Stimulated activated CD8-positive, alpha-beta memory T cell treated with anti-CD3 and anti-CD28 coated beads, Interleukin-15, amount 100 ng/mL, for 24 hours (primary cell): ENCODE data around the gene ZNF248.

Experiments
- DNase-seq: peaks from one replicate; pipeline ENCODE4 v3.0.0-alpha.2; 2020; ENCODE audit warnings: low read depth

Gene ZNF248

DNA sequence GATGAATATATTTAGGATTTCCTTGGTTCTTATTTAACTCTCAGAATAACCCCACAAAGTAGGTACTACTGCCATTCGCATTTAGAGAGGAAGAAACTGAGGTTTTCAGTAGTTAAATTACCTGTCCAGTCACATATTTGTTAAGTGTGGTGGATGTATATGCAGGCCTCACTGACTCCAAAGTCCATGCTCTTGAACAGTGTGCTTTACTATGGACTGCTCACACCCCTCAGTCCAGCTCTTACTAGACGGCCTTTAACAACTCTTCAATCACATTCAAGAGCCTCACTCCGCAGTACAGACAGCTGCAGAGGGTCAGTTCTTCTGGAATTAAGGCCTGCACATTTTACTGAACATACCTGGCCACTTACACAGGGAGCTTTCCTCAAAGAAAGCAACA is 36.2 kb downstream of the ZNF248 start:
- DNase-seq, result no peak

- no peak for DNase-seq
These were observed 37.6 kb downstream of the ZNF248 start for GRCh38 chr10:37819797-37820196.

DNA sequence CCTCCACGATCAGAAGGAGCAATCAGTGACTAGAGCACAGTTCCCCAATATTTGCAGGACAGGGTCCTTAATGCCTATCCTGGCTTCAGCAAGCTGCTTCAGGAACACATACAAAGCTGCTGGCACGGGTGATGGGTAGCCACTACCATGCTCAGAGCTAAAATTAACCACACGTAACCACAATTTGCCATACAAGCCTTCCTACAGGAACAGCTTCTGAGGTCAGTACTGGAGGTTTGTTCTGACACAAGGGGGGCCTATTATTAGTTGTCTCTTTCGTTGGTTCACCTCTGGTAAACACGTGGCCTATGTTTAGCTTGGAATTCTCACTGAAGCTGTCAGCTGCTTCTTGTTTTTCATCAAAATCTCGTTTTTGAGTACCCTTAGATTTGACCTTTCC is 41.1 kb downstream of the ZNF248 start:
- DNase-seq, result no peak

DNA sequence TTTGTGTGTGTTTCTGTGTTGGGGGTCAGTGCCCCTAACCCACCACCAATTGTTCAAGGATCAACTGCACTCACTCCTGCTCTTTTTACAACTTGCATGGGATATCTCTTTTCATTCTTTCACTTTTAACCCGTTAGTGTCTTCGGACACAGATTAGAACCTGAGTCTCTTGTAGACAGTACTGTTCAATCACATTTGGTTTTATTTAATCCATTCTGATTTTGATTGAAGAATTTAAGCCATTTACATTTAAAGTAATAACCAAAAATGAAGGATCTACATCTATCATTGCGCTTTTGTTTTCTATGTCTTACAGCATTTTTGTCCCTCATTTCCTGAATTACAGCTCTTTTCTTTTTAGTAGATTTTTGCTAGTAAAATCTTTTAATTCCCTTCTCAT is 43.6 kb downstream of the ZNF248 start:
- DNase-seq, result no peak

DNA sequence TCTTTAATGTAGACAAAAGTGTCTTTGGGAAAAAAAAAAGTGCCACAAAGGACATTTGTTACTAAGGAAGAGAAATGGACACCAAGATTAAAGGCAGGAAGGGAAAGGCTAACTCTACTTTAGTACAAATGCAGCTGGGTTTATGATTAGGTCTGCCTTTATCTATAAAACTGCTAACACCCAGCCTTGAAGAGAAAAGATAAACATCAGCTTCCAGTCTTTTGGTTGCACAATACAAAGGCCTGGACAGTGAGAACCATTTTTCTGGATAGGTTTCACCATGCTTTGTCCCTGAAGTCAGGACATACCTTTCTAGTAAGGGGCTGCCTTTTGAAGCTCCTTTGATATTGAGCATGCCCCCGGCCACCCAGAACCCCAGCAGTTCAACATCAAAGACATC is 45.1 kb downstream of the ZNF248 start:
- DNase-seq, result no peak

DNA sequence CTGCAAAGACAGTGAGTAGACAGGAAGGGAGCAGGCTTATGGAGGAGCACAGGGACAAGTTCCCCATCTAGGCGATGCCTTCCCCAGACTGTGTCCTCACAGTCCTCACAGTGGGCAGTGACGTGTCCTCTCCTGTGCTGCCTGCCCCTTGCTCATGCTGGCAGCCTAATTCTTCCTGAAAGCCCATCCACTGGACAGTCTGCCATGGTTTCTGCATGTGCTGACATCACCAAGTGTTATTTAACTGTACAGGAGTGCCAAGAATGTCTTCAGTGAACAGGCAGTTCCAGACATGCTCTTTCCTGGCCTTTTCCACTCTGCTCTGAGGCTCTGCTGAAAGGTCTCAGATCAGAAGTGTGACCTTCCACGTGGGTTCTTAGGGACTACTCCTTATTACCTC is 54.1 kb downstream of the ZNF248 start:
- no peak for DNase-seq

DNA sequence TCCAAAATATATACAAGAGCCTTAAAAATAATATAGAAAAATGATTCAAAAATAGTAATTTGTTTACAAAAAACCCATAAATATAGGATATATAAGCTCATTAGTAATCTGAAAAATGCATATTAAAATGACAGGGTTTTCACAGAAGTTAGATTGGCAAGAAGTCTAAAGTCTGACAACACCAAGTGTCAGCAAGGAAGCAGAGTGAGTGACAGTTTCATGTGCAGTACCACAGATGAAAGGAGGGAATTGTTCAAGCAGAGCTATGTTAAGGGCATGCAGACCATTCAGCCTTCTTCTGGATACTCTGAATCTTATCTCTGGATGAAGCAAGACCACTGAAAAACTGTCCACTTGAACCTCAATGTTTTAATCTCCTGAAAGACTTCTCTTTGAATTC is 55.9 kb downstream of the ZNF248 start:
- DNase-seq, result no peak

DNA sequence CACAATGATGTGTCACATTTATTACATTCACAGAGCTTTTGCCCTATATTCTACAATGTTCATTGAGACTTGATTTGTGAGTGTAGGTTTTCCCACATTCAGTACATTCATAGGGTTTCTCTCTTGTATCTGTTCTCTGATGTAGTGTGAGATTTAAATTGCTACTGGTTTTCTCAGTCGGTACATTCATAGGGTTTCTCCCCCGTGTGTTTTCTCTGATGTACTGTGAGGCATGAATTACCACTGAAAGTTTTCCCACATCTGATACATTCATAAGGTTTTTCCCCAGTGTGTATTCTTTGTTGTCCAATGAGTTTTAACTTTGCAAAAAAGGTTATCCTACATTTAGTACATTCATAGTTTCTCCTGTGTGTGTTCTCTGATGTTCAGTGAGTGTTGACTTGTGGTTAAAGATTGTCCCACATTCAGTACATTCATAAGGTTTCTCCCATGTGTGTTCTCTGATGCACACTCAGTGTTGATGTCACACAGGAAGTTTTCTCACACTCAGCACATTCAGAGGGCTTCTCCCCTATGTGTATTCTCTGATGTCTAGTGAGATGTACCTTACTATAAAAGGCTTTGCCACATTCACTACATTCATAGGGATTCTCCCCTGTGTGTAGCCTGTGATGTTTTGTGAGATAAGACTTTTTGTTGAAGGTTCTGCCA is 63.0 kb downstream of the ZNF248 start:
- no peak for DNase-seq

DNA sequence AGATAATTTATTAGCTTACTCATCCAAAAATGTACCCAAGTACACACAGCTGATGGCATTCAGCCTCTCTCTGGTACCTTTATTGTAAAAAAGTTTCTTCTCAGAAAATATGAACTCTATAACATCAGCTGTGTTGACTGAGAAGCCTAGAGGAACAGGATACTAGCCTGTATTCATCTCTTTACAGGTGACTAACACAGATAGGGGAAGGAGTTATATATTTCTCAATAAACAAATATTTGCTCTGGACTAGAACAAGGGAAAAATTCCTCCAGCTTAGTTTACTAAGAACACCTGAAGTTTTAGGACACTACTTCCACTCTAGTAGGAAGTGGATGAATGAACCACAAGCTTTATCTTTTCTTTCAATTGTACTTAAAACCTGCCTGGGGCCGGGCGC is 67.8 kb downstream of the ZNF248 start:
- DNase-seq, result no peak

DNA sequence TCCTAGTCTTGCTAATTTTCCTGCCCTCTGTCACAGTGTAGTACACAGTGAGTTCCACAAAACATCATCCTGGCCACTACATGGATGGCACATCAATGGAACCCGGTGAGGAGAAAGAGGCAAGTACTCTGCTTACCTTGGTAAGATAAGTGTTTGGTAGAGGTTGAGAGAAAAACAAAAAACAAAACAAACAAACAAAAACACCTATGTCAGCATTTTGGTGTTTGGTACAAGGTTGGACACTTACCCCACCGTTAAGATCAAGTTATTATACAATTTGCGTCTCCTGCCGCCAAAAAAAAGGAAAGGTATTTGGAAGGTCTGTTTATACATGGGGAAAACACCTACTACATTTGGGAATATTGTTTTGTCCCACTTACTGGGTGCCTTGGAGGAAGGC is 72.7 kb downstream of the ZNF248 start:
- DNase-seq, result no peak

DNA sequence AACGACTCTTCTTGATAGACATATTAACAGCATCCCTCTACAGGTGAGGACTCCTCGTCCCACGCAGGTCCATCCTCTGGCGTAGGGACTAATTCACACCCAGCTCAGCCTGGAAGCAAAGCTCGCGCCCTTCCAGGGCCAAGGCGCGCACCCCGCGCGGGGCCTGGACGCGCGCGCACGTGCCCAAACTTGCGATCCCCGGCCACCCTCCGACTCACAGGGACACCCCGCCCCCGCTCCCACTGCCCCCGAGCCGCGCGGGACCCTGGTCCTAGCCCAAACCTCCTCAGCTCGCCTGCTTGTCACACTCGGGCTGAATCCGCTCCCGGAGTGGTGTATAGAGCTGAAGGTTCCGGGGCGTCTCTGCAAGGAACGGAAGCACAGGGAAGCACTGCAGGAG is 76.9 kb downstream of the ZNF248 start:
- DNase-seq, result no peak

DNA sequence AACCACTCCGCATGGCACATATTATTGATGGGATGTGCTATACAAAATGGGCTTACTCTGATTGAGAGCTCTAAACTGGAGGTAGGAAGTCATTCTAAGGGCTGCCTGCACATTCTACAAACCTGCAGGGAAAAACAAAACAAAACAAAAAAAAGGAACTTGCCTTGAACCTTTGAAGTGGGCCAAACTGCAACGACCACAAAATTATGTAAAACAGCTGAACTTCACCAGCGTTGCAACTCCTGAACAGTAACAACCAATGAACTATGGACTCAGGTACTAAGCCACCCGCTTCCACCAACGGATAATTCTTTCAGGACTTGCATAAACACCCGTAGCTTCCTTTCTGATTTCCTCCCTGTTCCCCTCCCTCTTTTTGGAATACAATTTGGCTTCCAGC is 80.4 kb downstream of the ZNF248 start:
- DNase-seq, result no peak

DNA sequence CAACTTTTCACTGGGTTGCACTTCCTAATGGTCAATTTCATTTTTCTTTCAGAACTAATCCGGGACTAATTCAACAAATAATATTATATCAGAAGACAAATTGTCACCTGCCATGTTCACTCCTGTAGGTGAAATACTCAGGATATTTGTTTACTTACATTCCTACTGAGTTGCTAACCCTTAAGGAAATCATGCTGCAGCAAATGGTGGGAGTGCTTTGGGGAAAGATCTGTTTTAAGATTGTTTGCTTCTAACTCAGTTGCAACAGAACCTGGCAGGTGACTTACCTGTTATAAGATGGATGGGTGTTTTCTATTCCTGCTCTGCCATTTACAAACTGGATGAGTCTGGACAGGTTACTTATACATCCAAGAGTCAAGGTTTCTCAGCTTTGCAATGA is 81.8 kb downstream of the ZNF248 start:
- no peak for DNase-seq

DNA sequence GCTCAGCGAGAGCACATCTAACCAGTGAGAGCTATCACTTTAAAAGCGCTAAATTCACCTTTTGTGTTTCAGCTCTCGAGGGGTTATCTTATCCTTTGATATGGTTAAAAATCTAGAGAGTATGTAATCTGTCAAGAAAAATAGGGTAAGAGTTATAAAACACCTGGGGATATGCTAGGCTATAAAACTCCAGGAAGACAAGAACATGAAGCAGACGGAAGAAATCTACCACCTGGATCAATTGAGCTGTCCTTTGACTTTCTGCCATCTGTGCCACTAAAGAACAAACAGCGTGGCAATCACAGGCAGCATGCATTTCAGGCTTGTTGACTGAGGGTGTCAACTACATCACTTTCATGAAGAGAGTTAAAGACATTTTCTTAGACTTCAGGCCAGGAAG is 83.1 kb downstream of the ZNF248 start:
- DNase-seq, result no peak

DNA sequence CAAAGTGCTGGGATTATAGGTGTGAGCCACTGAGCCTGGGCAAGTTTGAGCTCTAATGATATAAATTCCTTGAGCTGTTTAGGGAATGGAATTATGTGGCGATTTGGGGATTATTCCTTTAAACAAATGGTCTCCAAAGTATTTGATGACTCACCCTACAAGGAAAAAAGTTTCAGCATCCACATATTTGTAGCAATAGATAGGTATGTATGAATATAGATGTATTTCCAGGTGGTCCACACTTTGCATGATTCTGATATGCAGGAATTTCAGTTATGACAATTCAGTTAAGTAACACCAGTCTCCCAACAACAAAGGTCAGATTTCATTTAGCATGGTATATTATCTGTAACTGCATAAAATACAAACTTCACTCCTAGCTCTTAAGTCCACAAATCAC is 92.2 kb downstream of the ZNF248 start:
- DNase-seq, result no peak

DNA sequence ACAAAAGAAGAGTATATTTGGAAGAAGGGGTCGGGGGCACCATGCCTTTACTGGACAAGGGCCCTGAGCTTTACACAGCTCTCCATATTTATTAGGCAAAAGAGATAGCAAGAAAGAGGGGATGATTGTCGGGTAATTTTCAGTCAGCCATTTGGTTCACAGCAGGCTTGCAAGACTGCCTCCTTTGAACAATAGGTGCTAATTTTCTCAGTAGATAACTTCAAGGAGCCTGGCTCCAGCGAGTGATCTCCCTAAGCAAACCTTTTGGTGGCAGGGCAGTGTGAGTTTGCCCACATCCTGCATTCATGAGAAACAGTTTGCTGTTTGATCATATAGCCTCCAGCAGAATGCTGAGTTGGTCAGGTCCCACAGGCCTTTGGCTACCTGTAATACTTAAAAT is 94.3 kb downstream of the ZNF248 start:
- no peak for DNase-seq

- DNase-seq, result no peak
These were observed 95.1 kb downstream of the ZNF248 start for GRCh38 chr10:37762287-37762686.

GRCh38 chr10:37760817-37761216 is 96.6 kb downstream of the ZNF248 start:
- no peak for DNase-seq

DNA sequence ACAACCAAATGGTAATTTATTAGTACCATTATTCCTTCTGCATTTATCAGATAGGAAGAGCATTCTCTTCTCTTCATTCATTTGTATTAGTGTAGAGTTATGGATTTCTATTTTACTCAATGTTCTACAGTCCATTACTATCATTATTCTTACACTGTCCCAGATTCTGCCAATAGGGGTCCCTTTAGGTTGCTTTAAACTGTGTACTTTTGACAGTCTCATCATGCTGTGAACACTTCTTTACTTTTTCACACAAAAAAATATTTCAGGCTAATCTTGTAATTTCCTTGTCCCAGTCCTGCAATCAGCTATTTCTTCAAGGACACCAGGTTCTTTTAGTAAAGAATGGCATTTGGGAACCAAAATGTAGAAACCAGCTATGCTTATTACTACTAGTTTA is 99.3 kb downstream of the ZNF248 start:
- no peak for DNase-seq

GRCh38 chr10:37754538-37755323 is 102.7 kb downstream of the ZNF248 start:
- DNase-seq, result no peak

DNA sequence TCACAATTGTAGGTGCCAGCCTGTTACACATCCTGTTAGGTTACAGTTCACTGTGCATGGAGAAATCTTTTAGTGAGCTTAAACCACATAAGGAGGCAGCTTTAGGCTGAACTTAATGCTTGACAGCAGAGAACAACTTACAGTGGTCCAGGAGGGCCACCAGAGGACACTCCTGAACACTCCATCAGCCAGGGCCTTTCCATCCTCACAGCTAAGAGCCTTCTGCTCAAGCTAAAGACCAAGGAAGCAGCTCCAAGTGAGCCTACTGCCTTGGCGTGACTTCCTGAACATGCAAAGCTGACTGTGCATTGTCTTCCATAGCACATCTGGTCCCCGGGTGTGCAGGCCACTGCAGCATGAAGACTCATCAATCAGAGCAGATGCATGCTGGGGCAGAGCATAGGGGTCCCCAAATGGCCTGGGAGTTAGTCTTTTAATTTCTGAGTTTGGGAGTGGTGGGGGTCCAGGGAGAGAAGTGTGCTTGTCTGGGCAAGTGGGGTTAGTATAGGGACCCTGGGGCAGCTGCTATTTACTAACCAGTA is 105.0 kb downstream of the ZNF248 start:
- no peak for DNase-seq

DNA sequence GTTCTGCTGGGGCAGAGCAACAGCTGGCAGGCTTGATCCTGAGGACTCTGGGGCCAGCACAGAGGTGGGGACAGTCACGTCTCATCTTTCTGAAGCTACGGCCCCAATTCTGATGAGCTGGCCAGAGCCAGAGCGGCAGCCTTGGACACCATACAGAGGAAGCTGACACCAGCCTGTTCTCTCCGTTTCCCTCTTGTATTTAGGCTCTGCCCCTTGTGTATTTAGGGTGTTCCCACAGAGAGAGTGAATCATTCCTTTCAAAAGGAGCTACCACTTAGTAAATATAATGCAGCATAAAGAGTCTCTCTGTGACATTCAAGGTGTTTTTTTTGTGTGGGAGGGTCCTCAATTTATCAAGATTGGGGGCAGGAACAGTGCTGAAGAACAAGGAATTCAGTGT is 109.2 kb downstream of the ZNF248 start:
- no peak for DNase-seq

DNA sequence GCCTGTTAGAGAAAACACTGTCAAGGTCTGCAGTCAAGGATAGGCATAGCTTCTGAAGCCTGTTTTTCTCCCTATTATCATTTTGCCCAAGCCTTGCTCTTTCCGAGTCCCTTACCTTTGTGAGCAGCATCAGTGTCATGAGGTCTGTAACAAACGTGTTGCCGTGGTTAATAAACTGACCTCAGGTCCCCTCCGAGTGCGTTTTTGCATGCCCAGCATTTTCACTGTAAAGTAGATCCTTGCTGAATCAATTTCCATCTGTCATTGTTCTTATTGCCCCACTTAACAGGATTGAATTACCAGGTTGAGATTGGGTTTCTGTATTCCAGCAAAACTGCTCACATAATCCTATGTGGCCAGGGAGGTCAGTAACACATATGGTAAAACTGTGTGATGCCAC is 110.3 kb downstream of the ZNF248 start:
- DNase-seq, result no peak

- DNase-seq, result no peak
These were observed 115.6 kb downstream of the ZNF248 start for GRCh38 chr10:37741831-37742230.
